Skeletal muscle cell (primary cell): Measurements from ENCODE around the gene GSC2.

ENCODE experiments used
- DNase-seq: peaks from one replicate; pipeline ENCODE4 v3.0.0-alpha.2; 2010; ENCODE audit warnings: low read depth
- H3K4me3 ChIP-seq: 2 replicates; pipeline ENCODE4 v1.5.1; 2011; ENCODE audit warnings: low read depth, mild to moderate bottlenecking, control low read depth, low read length, moderate library complexity

The GSC2 gene, protein sequence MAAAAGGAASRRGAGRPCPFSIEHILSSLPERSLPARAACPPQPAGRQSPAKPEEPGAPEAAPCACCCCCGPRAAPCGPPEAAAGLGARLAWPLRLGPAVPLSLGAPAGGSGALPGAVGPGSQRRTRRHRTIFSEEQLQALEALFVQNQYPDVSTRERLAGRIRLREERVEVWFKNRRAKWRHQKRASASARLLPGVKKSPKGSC

GRCh38 chr22:19149991-19150390, at the start of gene GSC2:
Gene GSC2, minus strand, starts transcription at chr22:19150292. Its CDS starts 9 bp downstream, at chr22:19150283.
- H3K4me3 ChIP-seq: peak within 1 kb of the TSS; percentile 7
- DNase-seq: no peak

DNA sequence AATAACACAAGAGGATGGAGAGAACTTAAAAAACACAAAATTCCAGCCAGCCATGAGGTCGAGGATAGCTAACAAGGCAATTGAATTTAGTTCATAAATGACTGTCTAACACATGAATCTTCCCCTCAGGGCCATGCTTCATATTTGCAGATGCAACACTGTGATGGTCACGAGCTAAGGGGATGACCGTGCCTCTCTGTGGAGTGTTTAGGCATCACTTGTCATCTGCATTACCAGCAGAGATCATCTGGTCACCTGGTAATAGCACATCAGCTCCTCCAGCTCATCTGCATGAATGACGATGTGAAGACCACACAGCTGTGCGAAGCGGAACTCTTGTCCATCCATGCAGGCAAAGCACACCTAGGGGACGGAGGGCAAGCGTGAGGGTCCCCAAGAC, 49.4 kb upstream of the GSC2 start:
- no peak overlapping the region for H3K4me3 ChIP-seq
- DNase-seq: no peak

DNA sequence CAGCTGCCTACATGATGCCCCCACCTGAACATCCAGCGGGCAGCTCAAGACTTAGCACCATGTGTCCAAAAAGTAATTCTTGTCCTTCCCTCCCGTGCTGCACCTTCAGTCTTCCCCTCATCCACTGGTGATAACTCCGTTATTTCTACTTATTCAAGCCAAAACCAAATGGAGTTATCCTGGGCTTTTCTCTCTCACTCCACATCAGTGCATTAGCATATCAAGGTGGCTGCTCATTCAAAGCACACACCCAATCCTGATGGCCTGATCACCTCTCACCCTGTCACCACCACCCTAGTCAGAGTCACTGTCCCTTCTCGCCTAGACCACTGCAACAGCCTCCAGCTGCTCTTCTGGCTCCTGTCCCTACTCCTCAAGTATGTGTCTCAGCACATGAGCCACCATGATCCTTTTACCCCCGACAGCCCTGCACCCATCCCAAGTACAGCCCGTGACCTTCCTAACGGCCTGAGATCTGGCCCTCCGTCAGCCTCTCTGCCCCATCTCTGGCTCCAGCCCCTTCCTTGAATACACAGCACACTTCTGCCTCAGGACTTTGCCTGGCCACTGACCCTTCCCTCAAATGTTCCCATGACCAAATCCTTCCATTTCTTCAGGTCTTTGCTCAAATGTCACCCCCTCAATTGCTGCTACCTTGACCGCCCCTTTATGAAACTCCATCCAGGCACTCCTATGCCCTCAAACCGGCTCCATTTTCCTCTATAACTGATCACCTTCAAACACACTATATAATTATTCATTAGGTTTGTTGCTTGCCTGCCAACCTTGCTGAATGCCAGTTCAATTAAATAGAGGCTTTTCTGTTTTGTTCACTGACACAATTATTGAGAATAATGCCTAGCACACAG, 48.1 kb upstream of the GSC2 start:
- no peak for DNase-seq
- no peak overlapping the region for H3K4me3 ChIP-seq

- H3K4me3 ChIP-seq: no peak overlapping the region
- no peak for DNase-seq
Measured at GRCh38 chr22:19196841-19197612, 46.9 kb upstream of the GSC2 start.

DNA sequence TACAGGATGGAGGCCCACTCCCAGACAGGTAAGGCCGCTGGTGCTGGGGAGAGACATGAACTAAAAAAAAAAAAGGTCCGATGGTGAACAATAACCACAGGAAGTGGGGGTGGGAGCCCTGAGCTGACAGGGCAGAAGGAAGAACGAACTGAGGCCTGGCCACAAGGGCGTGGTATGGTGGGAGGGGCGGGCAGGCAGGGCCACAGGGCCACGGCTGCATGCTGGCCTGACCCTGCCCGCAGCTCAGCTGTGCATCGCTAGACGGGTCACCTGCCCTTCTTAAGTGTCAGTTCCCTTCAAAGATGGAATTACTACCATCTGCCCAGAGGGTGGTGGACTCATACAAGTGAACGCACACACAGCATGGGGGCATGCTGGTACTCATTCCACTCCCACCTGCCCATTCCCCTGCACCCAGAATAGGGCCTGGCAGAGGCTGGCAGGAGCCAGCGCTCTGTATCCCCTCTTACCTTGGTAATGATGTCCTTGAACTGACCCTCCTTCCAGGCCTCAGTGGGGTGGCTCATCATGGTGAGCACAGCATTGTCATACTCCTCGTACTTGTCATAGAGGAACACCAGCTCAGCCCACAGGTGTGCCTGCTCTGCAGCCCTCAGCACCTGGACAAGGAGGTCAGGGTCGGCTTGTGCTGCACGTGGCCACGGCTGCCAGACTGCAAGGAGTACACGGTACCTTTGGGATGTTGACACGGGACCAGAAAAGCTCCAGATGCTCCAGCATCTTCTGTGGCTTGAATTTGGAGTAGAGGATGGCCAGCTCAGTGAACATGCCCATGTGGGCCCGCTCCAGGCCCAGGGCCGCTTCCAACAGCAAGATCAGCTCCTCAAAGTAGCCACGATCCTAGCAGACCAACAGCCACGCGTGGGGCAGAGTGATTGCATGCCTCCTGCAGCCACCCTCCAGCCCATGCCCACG, 46.0 kb upstream of the GSC2 start:
- H3K4me3 ChIP-seq: no peak overlapping the region
- DNase-seq: no peak

GRCh38 chr22:19194766-19195536, 44.9 kb upstream of the GSC2 start:
- H3K4me3 ChIP-seq: no peak overlapping the region
- DNase-seq: no peak

GRCh38 chr22:19193879-19194278, 43.8 kb upstream of the GSC2 start:
- no peak overlapping the region for H3K4me3 ChIP-seq
- no peak for DNase-seq

DNA sequence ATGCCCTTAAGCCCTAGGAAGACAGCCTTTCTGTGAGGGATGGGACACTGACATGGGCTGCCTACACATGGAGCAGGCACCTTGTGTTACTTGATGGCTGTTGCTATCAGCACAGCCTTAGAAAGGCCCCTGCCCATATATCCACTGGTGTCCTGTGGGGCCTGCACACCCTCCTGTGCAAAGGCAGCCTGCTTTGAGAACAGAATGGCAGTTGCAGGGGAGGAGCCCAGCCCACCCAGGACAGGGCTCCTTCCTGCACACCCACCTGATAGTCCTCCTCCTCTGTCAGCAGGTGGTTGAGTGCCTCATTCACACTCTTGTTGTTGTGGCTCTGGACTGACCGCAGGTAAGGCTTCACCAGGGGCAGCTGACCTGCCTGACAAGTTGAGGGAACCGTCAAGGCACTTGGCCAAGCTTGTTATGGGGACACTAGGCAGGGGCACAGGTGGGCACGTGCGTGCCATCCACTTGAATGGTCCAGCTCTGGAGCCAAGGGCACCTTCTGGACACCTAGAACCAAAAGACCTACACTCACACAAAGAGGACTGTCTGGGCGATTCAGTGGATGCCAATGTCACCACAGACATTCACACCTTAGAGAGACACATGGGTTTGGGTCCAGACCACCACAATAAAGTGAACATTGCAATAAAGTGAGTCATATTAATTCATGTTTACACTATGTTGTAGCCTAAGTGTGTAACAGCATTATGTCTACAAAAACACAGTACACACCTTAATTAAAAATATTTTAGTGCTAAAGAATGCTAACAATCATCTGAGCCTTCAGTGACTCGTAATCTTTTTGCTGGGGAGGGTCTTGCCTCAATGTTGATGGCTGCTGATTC, 37.8 kb upstream of the GSC2 start:
- no peak for DNase-seq
- H3K4me3 ChIP-seq: no peak overlapping the region

DNA sequence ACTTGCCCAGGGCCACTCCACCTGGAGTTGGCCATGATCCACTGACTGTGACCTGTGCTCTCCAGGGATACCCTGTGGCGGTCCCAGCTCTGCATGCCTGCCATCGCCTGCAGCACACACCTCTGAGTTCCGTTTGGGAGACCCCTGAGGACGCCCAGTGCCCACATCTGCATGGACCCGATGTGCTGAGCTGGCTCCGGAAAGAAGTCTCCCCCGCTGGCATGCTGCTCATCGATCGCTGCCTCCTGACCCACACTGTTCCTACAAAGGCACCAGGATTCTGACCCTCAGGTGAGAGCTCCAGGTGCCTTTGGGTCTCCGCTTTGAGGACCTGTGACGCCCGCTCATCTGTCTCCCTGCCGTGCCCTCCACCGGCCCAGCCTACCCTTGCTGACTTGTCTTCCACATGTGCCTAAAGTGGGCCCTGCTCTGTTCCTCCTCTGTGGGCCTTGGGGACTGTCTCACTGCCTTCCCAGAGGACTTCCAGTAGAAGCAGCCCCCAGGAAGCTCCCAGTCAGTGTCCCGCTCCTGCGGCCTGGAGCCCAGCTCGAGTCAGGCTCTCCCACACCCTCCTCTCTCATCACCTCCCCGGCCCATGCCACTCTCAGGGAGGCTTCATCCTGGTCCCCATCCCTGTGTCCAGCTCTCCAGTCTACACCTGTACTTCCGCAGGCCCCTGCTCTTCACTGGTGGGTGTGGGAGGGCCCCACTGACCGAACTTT, 34.3 kb upstream of the GSC2 start:
- no peak overlapping the region for H3K4me3 ChIP-seq
- DNase-seq: no peak

GRCh38 chr22:19183216-19183615, 33.1 kb upstream of the GSC2 start:
- DNase-seq: no peak
- no peak overlapping the region for H3K4me3 ChIP-seq

DNA sequence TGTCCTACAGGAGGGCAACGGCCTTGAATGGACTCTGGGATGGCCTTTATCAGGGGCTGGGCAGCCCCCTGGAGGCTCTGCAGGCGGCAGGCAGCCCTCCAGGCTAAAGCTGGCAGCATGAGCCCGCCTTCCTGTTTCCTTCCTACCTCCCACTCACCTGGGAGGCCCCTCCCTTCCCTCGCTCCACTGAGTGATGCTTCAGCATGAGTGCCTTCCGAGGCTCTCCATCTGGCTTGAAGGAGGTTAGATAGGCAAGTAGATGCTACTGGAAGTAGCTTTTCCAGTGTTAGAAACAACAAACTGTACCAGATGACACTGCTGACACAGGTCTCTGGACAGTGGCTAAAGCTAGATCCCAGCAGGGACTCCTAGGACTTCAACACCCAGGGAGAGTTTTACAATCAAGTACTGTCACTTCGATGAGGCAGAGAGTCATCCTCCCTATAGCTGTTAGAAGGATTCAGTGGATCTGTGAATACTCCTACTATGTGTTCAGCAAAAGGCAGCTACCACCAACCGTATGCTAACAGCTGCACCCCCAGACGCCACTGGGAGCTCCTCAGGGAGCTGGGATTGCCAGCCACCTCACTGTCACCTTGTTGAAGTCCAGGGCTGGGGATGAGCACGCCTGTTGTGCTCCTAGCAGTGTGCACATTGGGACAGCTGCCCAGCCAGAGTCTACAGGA, 32.5 kb upstream of the GSC2 start:
- H3K4me3 ChIP-seq: no peak overlapping the region
- no peak for DNase-seq

- DNase-seq: no peak
- no peak overlapping the region for H3K4me3 ChIP-seq
Measured at GRCh38 chr22:19181786-19182471, 31.8 kb upstream of the GSC2 start.

DNA sequence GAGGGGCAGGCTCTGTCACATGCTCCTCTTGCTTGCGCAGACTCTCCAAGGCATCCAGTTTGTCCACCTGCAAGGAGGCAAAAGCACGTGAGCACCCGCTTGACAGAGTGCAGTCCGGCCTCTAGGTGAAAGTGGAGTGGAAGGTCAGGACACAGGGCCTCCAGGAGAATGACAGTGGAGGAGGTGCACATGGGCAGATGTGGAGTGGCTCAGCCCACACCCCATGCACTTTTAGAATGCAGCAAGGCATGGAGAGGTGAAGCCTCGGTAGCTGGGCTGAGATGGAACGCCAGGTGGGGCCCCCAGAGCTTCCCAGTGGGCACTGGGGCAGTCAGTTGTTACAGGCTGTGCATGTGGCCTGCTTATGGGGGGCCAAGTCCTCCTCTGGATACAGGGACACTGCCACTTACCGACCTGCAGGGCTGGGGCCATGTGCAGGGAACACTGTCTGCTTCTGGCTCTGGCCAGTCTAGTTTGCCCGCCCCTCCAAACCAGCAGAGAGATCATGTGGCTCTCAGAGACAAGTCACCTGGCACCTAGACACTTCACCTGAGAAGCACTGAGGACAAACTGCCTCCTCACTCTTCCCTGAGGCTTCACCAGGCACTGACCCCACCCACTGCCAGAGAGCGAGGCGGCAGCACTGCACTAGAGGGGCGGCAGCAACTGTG, 30.8 kb upstream of the GSC2 start:
- DNase-seq: no peak
- no peak overlapping the region for H3K4me3 ChIP-seq

DNA sequence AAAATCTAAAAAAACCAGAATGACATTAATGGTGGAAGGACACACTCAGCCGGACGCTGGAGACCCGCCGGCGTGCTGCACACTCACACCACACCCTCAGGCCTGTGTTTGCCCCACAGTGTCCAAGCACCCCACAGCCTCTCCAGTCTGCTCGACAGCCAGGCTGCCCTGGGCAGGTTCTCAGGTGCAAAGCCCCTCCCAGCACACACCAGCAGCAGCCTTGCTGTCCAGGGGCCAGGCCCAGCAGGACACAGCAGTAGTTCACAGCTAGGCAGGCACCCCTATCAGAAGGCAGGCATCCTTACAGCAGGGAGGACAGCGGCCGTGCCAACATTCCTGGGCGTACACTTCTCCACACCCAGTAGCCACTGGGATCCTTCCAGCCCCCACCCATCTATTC, 30.1 kb upstream of the GSC2 start:
- DNase-seq: no peak

DNA sequence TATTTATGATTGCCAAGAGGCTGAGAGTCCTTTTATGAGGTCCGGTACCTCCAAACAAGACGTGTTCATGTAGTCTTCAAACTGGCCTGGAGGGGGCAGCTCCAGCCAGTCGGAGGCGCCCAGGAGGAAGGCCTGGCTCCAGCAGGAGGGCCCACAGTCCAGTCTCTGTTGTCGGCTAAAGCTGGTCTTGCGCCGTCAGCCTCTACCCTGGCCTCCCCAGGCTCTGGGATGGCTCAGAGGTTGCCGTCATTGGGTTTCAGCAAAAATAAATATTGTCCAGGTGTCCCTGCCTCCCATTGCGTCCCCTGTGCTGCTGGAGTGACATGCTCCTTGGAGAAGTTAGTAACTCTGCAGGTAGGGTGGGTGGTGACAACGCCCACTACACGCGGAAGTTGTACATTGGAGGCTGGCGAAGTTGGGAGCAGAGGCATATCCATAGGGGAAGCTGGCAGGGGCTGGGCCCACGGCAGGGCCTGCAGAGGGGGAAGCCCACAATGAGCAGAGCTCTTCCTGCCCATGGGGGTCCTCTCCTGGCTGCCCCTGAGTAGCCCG, 29.5 kb upstream of the GSC2 start:
- DNase-seq: peak; percentile 60
- peak overlapping the region; percentile 54 for H3K4me3 ChIP-seq

More for the DNA sequence above, 30.1 kb upstream of the GSC2 start:
- no peak overlapping the region for H3K4me3 ChIP-seq
